PC-3 (cell line): ENCODE results near the gene FBXO45. TPM values are rescaled to one million over a fixed set of nuclear protein-coding genes. Genes with fewer than 3 reads are reported as not detected.
"Not testable (repeated sequence)": the region's sequence is repeated elsewhere in the genome, so short reads cannot be mapped to it uniquely, and the experiment has no call there.

ENCODE experiments used
- ATAC-seq: fragments of 200-7000 bp; cut with Tn5 transposase; 2 replicates; pipeline ENCODE4 v1.9.1; 2020; ENCODE audit warnings: mild to moderate bottlenecking, moderate library complexity
- BruUV-seq: library from RNA; stranded (reverse); fragments of 400-500 nt; replicated peaks from 2 replicates; lab custom pipeline; 2021; lab: Mats Ljungman, UMichigan
- CTCF ChIA-PET: fragments of 300-600 bp; sonication (Branson Sonifier 250); formaldehyde crosslinking; loops from one replicate; lab custom pipeline; 2022; ENCODE audit warnings: antibody characterized with exemption; lab: Charles Lee
- POLR2A ChIA-PET: fragments of 300-600 bp; sonication (Branson Sonifier 250); formaldehyde crosslinking; loops from one replicate; lab custom pipeline; 2022; ENCODE audit warnings: antibody characterized with exemption; ENCODE audit not compliant: unreplicated experiment; lab: Charles Lee
- DNase-seq: peaks from one replicate; pipeline ENCODE4 v3.0.0-alpha.2; 2015
- H2AFZ ChIP-seq: fragments of 300-600 bp; sonication (generic); 2 replicates; pipeline ENCODE4 v1.6.0; 2016; ENCODE audit warnings: antibody characterized with exemption, low read length
- H3F3A ChIP-seq: fragments of 300-600 bp; sonication (generic); one replicate; pipeline ENCODE4 v1.6.0; 2017; ENCODE audit warnings: antibody characterized with exemption, low read length, control low read depth, mild to moderate bottlenecking; ENCODE audit not compliant: unreplicated experiment
- H3K27ac ChIP-seq: fragments of 300-600 bp; sonication (generic); 2 replicates; pipeline ENCODE4 v1.5.1; 2016; ENCODE audit warnings: mild to moderate bottlenecking, low read length
- H3K27me3 ChIP-seq: fragments of 300-600 bp; sonication (generic); 2 replicates; pipeline ENCODE4 v1.6.1; 2016; ENCODE audit warnings: low read length, mixed read lengths
- H3K36me3 ChIP-seq: fragments of 300-600 bp; sonication (generic); 2 replicates; pipeline ENCODE4 v1.6.1; 2016; ENCODE audit warnings: low read depth, mixed run types, low read length, mixed read lengths
- H3K4me1 ChIP-seq: fragments of 300-600 bp; sonication (generic); 2 replicates; pipeline ENCODE4 v1.5.1; 2016; ENCODE audit warnings: low read length; ENCODE audit not compliant: insufficient read depth
- H3K4me2 ChIP-seq: fragments of 300-600 bp; sonication (generic); 2 replicates; pipeline ENCODE4 v1.6.0; 2016; ENCODE audit warnings: low read length
- H3K4me3 ChIP-seq: fragments of 300-600 bp; sonication (generic); 2 replicates; pipeline ENCODE4 v1.5.1; 2016; ENCODE audit warnings: mild to moderate bottlenecking, low read length, mixed read lengths
- H3K79me2 ChIP-seq: fragments of 300-600 bp; sonication (generic); 2 replicates; pipeline ENCODE4 v1.6.1; 2017; ENCODE audit warnings: low read length, mixed read lengths
- H3K9ac ChIP-seq: fragments of 300-600 bp; sonication (generic); 2 replicates; pipeline ENCODE4 v1.6.0; 2016; ENCODE audit warnings: mild to moderate bottlenecking, low read length
- H3K9me2 ChIP-seq: fragments of 300-600 bp; sonication (generic); replicated peaks from 2 replicates; pipeline ENCODE4 v1.6.1; 2016; ENCODE audit warnings: mixed run types, low read length, mixed read lengths
- H3K9me3 ChIP-seq: fragments of 300-600 bp; sonication (generic); 2 replicates; pipeline ENCODE4 v1.6.1; 2016; ENCODE audit warnings: low read length, mixed read lengths
- H4K20me1 ChIP-seq: fragments of 300-600 bp; sonication (generic); 2 replicates; pipeline ENCODE4 v1.6.1; 2016; ENCODE audit warnings: low read length, mixed read lengths
- CTCF ChIP-seq: fragments of 300-600 bp; sonication (generic); conservative IDR thresholded peaks from 2 replicates; pipeline ENCODE4 v1.5.1; 2017; ENCODE audit warnings: antibody characterized with exemption, low read depth, mild to moderate bottlenecking, low read length
- EZH2 ChIP-seq: fragments of 300-600 bp; sonication (generic); IDR thresholded peaks from one replicate; pipeline ENCODE4 v1.6.1; 2017; ENCODE audit warnings: antibody characterized with exemption, mild to moderate bottlenecking, low read length; ENCODE audit not compliant: unreplicated experiment
- EZH2phosphoT487 ChIP-seq: fragments of 300-600 bp; sonication (generic); IDR thresholded peaks from 2 replicates; pipeline ENCODE4 v1.6.1; 2018; ENCODE audit warnings: mild to moderate bottlenecking, antibody characterized with exemption, low read length, borderline replicate concordance
- intact Hi-C: fragments of 100-400 bp; cut with micrococcal nuclease; formaldehyde crosslinking; loops from 2 replicates; pipeline ENCODE4 v1.9.0; 2023
- total RNA-seq: library from RNA; depleted of rRNA; stranded (reverse); fragments of >200 nt; gene quantifications from 2 replicates; pipeline ENCODE4 v1.2.3, GENCODE V29; 2014

The FBXO45 gene
- total RNA-seq, 1 experiment from 2014 or later, result 20.8 TPM

GRCh38 chr3:196519718-196520082, 48.8 kb upstream of the FBXO45 start:
- TF ChIP-seq CTCF (no peak), EZH2 (no peak), EZH2phosphoT487 (no peak)
- no TSS peak for BruUV-seq
- Histone ChIP-seq H3K27me3 (no peaks in the 10 kb centered on the region), H3K36me3 (no peaks in the 10 kb centered on the region; the same call in 1 of the 2 replicates), H3K4me2 (no peak overlapping the region), H3K9me3 (peaks cover 19% of the 10 kb centered on the region), H3K27ac (no peak overlapping the region), H2AFZ (no peak overlapping the region), H3K9ac (no peak overlapping the region), H3F3A (no peaks in the 10 kb centered on the region), H4K20me1 (no peaks in the 10 kb centered on the region), H3K9me2 (no peaks in the 10 kb centered on the region), H3K4me1 (no peaks in the 10 kb centered on the region), H3K4me3 (no peak overlapping the region), H3K79me2 (no peaks in the 10 kb centered on the region)
- ATAC-seq (no peak), DNase-seq (no peak)
- intact Hi-C loops, result loop anchor here (2.0 kb wide), 1 partner anchor 267 kb away; no protein-coding TSS in a partner anchor
- ChIA-PET CTCF (interaction anchor here (0.6 kb wide), 1 partner anchor 238 kb away, joined by 3 read pairs; no protein-coding TSS in a partner anchor), POLR2A (no interaction called here)

GRCh38 chr3:196521291-196521690, 47.2 kb upstream of the FBXO45 start:
- H3K79me2 ChIP-seq, H3K27ac ChIP-seq, DNase-seq, H3K4me1 ChIP-seq, H3K27me3 ChIP-seq, BruUV-seq, CTCF ChIA-PET, H3K4me3 ChIP-seq, H3K9ac ChIP-seq, POLR2A ChIA-PET, intact Hi-C loops, H2AFZ ChIP-seq, ATAC-seq, H3K9me2 ChIP-seq, H3K36me3 ChIP-seq, H3F3A ChIP-seq, H4K20me1 ChIP-seq, H3K4me2 ChIP-seq: not testable (repeated sequence)
- H3K9me3 ChIP-seq, result peaks cover 19% of the 10 kb centered on the region

GRCh38 chr3:196523841-196524240, 44.6 kb upstream of the FBXO45 start:
- H3K27me3 ChIP-seq, result no peaks in the 10 kb centered on the region
- TF ChIP-seq CTCF, result no peak
- TF ChIP-seq EZH2, result no peak
- no peak for TF ChIP-seq EZH2phosphoT487
- no peak for ATAC-seq
- H3K9ac ChIP-seq, result no peak overlapping the region
- peaks cover 19% of the 10 kb centered on the region for H3K9me3 ChIP-seq
- H3K79me2 ChIP-seq, result no peaks in the 10 kb centered on the region
- no peaks in the 10 kb centered on the region for H3K4me1 ChIP-seq
- H3K27ac ChIP-seq, result no peak overlapping the region
- DNase-seq, result no peak
- no peak overlapping the region for H3K4me3 ChIP-seq
- H3K36me3 ChIP-seq, result no peaks in the 10 kb centered on the region; the same call in 1 of the 2 replicates
- no peak overlapping the region for H3K4me2 ChIP-seq
- ChIA-PET CTCF (no interaction called here), POLR2A (no interaction called here)
- H2AFZ ChIP-seq, result no peak overlapping the region
- H3F3A ChIP-seq, result no peaks in the 10 kb centered on the region
- intact Hi-C loops, result loop anchor here (2.0 kb wide), 1 partner anchor 37 kb away; no protein-coding TSS in a partner anchor
- no TSS peak for BruUV-seq
- no peaks in the 10 kb centered on the region for H3K9me2 ChIP-seq
- no peaks in the 10 kb centered on the region for H4K20me1 ChIP-seq
